NCI-H1092 (cell line): Measurements from ENCODE around the gene PDZD7.

ENCODE experiments used
- DNase-seq: peaks from one replicate; lab custom pipeline; 2025; lab: John Stamatoyannopoulos, UW

Gene PDZD7

GRCh38 chr10:101061624-101062231 lies 30.8 kb upstream of the PDZD7 start, which contains the start of gene KAZALD1:
KAZALD1 (plus strand) TSS chr10:101061989; CDS start chr10:101062593, 604 bp downstream.
- DNase-seq: peak; percentile 48

DNA sequence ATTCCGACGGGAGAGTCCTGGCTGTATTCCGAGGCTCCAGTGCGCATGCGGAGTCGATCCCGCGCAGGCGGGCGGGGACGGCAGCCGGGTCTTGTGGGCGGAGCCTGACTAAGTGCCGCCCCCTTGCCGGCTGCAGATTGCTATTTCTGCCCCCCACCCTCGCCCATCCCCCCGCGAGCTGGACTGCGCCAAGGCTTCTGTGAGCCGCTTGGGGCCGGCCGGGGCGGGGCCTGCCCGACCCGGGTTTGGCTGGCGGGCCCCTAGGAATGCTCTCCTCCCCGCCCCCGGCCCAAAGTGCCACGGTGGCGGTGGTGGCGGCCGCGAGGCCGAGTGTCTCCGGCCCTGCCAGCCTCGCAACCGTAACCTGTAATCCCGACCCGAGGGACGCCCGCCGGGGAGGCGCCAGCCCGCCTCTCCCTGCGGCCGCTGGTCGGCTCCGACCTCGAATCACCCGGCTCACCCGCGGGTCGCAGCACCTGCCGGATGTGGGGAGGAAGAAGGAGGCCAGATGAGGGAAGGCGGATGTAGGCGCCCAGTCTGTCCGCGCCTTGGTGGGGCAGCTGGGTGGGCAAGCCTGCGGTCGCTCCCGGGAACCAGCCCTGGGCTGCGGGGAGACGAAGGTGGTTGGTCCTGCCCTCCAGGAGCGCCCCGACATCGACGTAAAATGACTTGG lies 30.2 kb upstream of the PDZD7 start:
- DNase-seq: peak; percentile 80

DNA sequence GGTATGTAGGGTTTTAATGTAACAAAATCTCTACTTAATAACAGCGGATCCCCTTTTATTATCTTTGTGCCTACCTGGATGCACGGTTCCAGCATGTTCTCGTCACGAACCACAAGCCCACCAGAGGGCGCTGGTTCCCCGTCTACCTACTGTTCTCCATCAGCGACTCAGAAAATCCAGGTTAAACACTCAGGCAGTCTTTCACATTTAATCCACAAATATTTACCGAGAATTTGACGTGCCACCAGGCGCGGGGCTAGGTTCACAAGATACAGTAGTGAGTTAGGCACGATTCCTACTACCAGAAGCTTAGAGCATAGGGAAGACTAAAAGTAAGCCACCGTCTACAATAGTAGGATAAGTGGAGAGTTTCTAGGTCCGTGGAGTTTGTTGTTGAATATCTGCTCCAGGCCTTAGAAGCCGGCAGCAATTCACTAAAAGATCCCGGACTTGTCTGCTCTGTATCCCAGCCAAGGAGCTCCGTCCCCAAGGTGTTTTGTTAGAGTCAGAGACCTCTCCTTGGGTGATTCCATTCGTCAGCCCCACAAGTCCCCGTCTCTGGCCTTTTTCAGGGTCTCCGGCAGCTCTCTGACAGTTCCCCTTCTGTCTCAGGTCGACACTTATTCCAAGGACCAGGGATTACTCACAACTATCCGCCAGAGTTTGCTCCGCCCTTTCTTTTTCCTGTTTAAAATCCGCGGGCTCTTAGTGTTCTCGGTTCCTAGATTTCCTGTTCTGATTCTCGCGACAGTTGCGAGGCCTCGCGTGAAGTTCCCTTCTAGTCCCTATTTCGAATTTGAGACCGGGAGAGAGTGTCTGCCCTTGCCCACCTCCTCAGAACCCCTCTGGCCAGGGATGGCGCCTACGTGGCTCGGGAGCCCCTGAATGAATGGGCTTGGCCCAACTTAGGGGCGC lies 29.4 kb upstream of the PDZD7 start:
- DNase-seq: peak; percentile 89

- no peak for DNase-seq
Measured at GRCh38 chr10:101056365-101057151, 25.6 kb upstream of the PDZD7 start.

DNA sequence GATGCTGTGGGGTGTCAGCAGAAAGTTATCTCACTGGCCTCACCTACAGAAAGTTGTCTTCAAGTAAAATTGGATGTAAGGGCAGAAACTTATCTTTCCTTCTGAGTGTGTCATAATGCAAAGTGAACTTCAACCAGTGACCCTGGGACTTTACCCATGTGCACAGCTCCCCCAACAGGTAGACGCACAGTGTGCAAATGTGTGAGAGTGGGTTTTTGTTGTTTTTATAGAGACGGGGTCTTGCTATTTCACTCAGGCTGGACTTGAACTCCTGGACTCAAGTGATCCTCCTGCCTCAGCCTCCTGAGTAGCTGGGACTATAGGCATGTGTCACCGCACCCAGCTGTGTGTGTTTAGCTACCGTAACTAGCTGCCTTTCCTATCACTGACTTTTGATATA lies 24.5 kb upstream of the PDZD7 start:
- no peak for DNase-seq

- DNase-seq: no peak
Measured at GRCh38 chr10:101054876-101055275, 23.9 kb upstream of the PDZD7 start.

- no peak for DNase-seq
Measured at GRCh38 chr10:101054351-101054750, 23.4 kb upstream of the PDZD7 start.

DNA sequence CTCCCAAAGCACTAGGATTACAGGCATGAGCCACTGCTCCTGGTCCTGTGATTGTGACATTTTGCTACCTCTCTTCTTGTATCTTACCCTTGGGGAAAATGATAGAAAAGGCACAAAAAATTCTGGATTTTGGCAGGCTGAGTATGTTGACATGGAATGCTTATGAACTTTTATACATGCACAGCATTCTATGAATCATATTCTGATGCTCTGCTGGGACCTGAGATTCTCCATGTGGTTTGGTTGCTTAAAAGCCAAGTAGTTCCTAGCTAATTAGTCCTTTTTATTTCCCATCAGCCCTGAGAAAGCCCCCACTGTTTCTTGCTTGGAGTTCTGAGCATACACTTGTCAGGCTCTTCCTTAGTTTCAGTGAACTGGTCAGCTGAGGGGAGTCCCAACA lies 22.6 kb upstream of the PDZD7 start:
- DNase-seq: no peak

- DNase-seq: no peak
Measured at GRCh38 chr10:101052285-101052684, 21.4 kb upstream of the PDZD7 start.

- DNase-seq: peak; percentile 45
Measured at GRCh38 chr10:101050208-101051069, 19.5 kb upstream of the PDZD7 start.

DNA sequence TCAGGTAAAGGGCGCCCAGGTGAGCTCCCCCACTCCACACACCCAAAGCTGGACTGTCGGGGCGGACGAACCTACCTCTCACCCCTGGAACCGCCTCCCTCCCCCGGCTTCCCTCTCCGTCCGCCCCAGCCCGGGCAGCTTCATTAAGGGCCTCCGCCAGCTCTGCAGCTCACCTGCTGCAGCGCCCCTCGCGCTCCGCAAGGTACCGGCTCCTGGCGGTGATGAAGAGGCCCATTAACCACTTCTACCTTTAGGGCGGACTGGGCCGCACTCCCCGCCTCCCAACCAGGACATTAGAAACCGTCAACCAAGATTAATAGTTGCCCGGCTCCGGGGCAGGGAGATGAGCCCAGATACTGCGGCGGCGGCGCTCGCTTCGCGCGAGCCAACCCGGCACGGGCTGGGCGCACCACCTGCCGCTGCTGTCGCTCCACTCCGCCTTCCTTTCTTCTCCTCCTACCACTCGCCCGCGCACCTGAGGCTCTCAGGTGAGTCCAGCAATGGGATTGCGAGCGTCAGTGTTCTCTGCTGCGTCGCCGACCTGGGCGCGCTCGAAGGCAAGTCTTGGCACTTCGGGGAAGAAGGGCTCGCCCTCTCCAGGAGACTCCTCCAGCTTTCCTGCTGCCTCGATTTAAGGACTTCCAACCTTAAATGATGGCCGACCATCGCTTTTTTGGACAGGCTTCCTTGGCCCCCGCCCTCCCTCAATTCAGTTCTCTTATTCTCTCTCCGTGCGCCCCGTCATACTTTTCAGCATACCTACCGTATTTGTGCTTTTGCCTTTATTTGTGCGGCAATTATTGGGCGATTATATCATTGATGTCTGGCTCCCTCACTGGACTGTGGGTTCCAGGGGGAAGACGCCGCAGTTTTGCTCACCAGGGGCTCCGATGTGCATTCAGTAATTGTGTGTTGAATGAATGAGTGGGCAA lies 17.3 kb upstream of the PDZD7 start:
- no peak for DNase-seq

GRCh38 chr10:101047268-101047667 lies 16.3 kb upstream of the PDZD7 start:
- no peak for DNase-seq

DNA sequence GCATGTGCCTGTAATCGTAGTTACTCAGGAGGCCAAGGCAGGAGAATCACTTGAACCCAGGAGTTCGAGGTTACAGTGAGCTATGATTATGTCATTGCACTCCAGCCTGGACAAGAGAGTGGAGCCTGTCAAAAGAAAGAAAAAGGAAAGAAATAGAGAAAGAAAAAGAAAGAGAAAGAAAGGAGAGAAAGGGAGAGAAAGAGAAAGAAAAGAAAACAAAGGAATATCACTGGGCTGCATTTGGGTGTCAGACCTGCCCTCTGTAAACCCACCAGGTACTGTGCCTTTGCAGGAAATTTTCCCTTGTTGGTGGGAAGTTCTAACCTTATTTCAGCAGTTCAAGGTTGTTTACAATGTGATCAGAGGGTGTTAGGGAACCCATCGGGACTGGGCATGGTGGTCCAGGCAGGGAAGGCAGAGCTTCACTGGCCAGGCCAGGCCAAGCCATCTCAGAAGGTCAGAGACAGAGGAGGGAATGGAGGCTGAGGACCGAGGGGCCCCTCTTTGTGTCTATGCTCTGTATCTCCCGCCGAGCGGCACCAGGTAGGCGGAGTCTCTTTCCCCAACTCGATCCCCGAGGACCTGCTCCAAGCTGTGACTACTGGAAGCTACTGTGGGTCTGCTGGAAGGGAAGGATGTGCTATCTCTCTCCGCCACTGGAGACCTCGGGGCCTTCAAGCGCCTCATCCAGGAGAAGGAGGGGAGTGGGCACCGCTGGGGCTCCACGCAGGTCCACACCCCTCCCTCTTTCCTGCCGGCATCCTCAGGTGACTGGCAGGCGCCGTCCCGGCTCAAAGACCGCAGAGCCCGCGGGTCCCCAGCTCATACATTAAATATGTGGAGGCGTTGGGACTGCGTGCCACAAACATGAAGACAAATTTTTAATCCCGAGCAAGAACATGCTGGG lies 15.7 kb upstream of the PDZD7 start:
- DNase-seq: no peak

DNA sequence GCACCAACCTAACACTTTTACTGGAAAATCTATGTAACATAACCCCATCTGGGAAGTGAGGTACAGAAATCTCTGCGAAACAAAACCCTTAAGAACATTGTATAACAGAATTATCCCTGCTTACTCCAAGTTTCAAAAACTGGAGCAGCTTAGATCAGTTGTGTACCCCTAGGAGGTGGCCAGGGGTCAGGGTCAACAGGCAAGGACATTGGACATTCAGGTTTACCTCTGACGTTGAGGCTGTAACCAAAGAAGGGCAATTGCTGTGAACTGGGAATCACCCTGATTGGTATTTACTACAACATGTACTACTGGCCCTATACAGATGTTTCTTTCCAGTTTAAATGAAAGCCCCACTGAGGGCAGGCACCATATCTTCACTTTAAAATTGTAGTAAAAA lies 13.2 kb upstream of the PDZD7 start:
- DNase-seq: no peak

GRCh38 chr10:101043363-101043707 lies 12.4 kb upstream of the PDZD7 start:
- DNase-seq: no peak

DNA sequence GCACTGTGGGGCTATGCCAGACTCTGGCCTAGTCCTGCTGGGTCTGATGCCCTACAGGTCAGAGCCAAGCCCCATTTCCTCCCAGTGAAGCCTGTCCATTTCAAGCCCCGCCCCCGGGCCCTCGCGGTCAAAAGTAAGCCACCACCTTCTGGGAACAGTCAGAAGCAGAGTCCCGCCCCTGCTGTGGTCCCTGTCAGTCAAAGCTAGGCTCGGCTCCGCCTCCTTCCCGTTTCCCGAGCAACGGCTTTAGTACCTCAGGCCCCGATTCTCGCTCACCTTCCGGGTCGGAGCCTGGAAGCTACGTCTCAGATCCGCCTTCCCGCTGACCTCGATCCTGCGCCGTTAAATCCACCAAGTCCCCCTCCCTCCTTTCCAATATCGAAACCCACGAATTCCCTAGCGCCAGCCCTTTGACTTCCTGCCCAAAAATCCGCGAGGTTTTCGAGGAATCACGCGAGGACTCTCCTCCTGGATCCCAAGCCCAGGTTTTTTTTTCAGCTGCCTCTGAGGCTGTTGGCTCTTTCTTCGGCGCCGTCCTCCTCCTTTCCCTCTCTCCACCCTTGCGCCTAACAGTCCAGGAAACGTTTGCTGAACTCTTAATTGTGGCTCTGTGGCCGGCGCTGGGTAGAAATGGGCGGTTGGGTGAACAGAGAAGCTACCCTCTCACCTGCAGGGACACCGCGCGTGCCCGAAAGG lies 11.9 kb upstream of the PDZD7 start:
- peak; percentile 89 for DNase-seq

- DNase-seq: no peak
Measured at GRCh38 chr10:101042118-101042517, 11.2 kb upstream of the PDZD7 start.

GRCh38 chr10:101041252-101041761 lies 10.4 kb upstream of the PDZD7 start:
- DNase-seq: peak; percentile 71
